ENCODE data around the gene ZNF354C.

Gene ZNF354C

GRCh38 chr5:179128976-179129375, 68.8 kb downstream of the ZNF354C start:
- DNase-seq (ENCODE audit: low read depth) = no peak
- no peak for TF ChIP-seq CTCF (conservative IDR thresholded peaks at IDR 0.05; ENCODE audit: low read depth, low read length)

GRCh38 chr5:179129607-179130071, 69.5 kb downstream of the ZNF354C start:
- no peak for DNase-seq (ENCODE audit: low read depth)
- no peak overlapping the region for H3K4me3 ChIP-seq (ENCODE audit: low read depth, low read length)
- TF ChIP-seq CTCF (conservative IDR thresholded peaks at IDR 0.05; ENCODE audit: low read depth, low read length) = no peak

More at GRCh38 chr5:179128976-179129375, 68.8 kb downstream of the ZNF354C start:
- H3K4me3 ChIP-seq (ENCODE audit: low read depth, low read length) = no peak overlapping the region

GRCh38 chr5:179130101-179130681, 70.0 kb downstream of the ZNF354C start:
- no peak for TF ChIP-seq CTCF (conservative IDR thresholded peaks at IDR 0.05; ENCODE audit: low read depth, low read length)
- H3K4me3 ChIP-seq (ENCODE audit: low read depth, low read length) = no peak overlapping the region
- DNase-seq (ENCODE audit: low read depth) = no peak

GRCh38 chr5:179131321-179131835, 71.2 kb downstream of the ZNF354C start:
- no peak for DNase-seq (ENCODE audit: low read depth)
- no peak overlapping the region for H3K4me3 ChIP-seq (ENCODE audit: low read depth, low read length)
- no peak for TF ChIP-seq CTCF (conservative IDR thresholded peaks at IDR 0.05; ENCODE audit: low read depth, low read length)

GRCh38 chr5:179131886-179132585, 71.9 kb downstream of the ZNF354C start:
- no peak for TF ChIP-seq CTCF (conservative IDR thresholded peaks at IDR 0.05; ENCODE audit: low read depth, low read length)
- no peak overlapping the region for H3K4me3 ChIP-seq (ENCODE audit: low read depth, low read length)
- no peak for DNase-seq (ENCODE audit: low read depth)

- TF ChIP-seq CTCF (conservative IDR thresholded peaks at IDR 0.05; ENCODE audit: low read depth, low read length) = no peak
- no peak overlapping the region for H3K4me3 ChIP-seq (ENCODE audit: low read depth, low read length)
- DNase-seq (ENCODE audit: low read depth) = peak; percentile 4
These were observed 72.6 kb downstream of the ZNF354C start for GRCh38 chr5:179132586-179133355.

Measured in choroid plexus epithelial cell (primary cell).